ENCODE results near the gene SNX27. TPM values are rescaled to one million over a fixed set of nuclear protein-coding genes. Genes with fewer than 3 reads are reported as not detected.

The SNX27 gene
- total RNA-seq, 1 donor from 2014 or later = 50.0 TPM

GRCh38 chr1:151708891-151709290, 97.0 kb downstream of the SNX27 start:
- DNase-seq (ENCODE audit: low spot score, unreplicated experiment) = no peak
- Mint-ChIP-seq H3K27me3 (no peaks in the 10 kb centered on the region), H3K4me3 (ENCODE audit: low read depth) (no peak overlapping the region), H3K4me1 (ENCODE audit: low read depth) (peaks cover 32% of the 10 kb centered on the region), H3K27ac (no peak overlapping the region), H3K9me3 (ENCODE audit: low read depth) (no peaks in the 10 kb centered on the region), H3K36me3 (ENCODE audit: insufficient read depth) (peaks cover 6% of the 10 kb centered on the region)
- no peak for TF ChIP-seq CTCF (IDR thresholded peaks at IDR 0.05; ENCODE audit: unreplicated experiment)

- Mint-ChIP-seq H3K4me3 (ENCODE audit: low read depth) (no peak overlapping the region), H3K27me3 (no peaks in the 10 kb centered on the region), H3K4me1 (ENCODE audit: low read depth) (peaks cover 26% of the 10 kb centered on the region)
These were observed 98.5 kb downstream of the SNX27 start for GRCh38 chr1:151710187-151710840.

GRCh38 chr1:151711044-151711800, 99.4 kb downstream of the SNX27 start:
- no peak overlapping the region for H3K4me3 Mint-ChIP-seq (ENCODE audit: low read depth)
- no peaks in the 10 kb centered on the region for H3K9me3 Mint-ChIP-seq (ENCODE audit: low read depth)
- H3K27ac Mint-ChIP-seq = no peak overlapping the region
- no peaks in the 10 kb centered on the region for H3K27me3 Mint-ChIP-seq
- no peaks in the 10 kb centered on the region for H3K36me3 Mint-ChIP-seq (ENCODE audit: insufficient read depth)
- TF ChIP-seq CTCF (IDR thresholded peaks at IDR 0.05; ENCODE audit: unreplicated experiment) = no peak
- H3K4me1 Mint-ChIP-seq (ENCODE audit: low read depth) = peaks cover 33% of the 10 kb centered on the region
- no peak for DNase-seq (ENCODE audit: low spot score, unreplicated experiment)

More at GRCh38 chr1:151710187-151710840, 98.5 kb downstream of the SNX27 start:
- no peak for DNase-seq (ENCODE audit: low spot score, unreplicated experiment)
- Mint-ChIP-seq H3K9me3 (ENCODE audit: low read depth) (no peaks in the 10 kb centered on the region), H3K27ac (no peak overlapping the region), H3K36me3 (ENCODE audit: insufficient read depth) (peaks cover 3% of the 10 kb centered on the region)
- TF ChIP-seq CTCF (IDR thresholded peaks at IDR 0.05; ENCODE audit: unreplicated experiment) = no peak

- peak overlapping the region; percentile 49 for H3K27ac Mint-ChIP-seq
- H3K4me3 Mint-ChIP-seq (ENCODE audit: low read depth) = no peak overlapping the region
- no peaks in the 10 kb centered on the region for H3K36me3 Mint-ChIP-seq (ENCODE audit: insufficient read depth)
- no peak for DNase-seq (ENCODE audit: low spot score, unreplicated experiment)
- H3K4me1 Mint-ChIP-seq (ENCODE audit: low read depth) = peaks cover 36% of the 10 kb centered on the region
- peaks cover 3% of the 10 kb centered on the region for H3K27me3 Mint-ChIP-seq
- no peaks in the 10 kb centered on the region for H3K9me3 Mint-ChIP-seq (ENCODE audit: low read depth)
- no peak for TF ChIP-seq CTCF (IDR thresholded peaks at IDR 0.05; ENCODE audit: unreplicated experiment)
These were observed 100.1 kb downstream of the SNX27 start for GRCh38 chr1:151711951-151712350.

GRCh38 chr1:151713044-151713443, 101.2 kb downstream of the SNX27 start:
- no peak overlapping the region for H3K27ac Mint-ChIP-seq
- H3K9me3 Mint-ChIP-seq (ENCODE audit: low read depth) = no peaks in the 10 kb centered on the region
- H3K4me3 Mint-ChIP-seq (ENCODE audit: low read depth) = no peak overlapping the region
- peaks cover 44% of the 10 kb centered on the region for H3K4me1 Mint-ChIP-seq (ENCODE audit: low read depth)
- no peak for TF ChIP-seq CTCF (IDR thresholded peaks at IDR 0.05; ENCODE audit: unreplicated experiment)
- no peak for DNase-seq (ENCODE audit: low spot score, unreplicated experiment)
- H3K36me3 Mint-ChIP-seq (ENCODE audit: insufficient read depth) = no peaks in the 10 kb centered on the region
- peaks cover 13% of the 10 kb centered on the region for H3K27me3 Mint-ChIP-seq

Measured in progenitor cell of endocrine pancreas (in vitro differentiated cells).